HG03139 (cell line): ENCODE measurements around the gene TMED3.

Source experiments
- ATAC-seq: cut with Tn5 transposase; IDR thresholded peaks from one replicate; pipeline ENCODE4 v1.9.1; 2021; ENCODE audit not compliant: unreplicated experiment

The TMED3 gene

GRCh38 chr15:79310985-79311900 is at the start of gene TMED3:
Gene TMED3 (plus strand): TSS chr15:79311112. CDS start chr15:79311250, 138 bp downstream.
- peak; percentile 86 for ATAC-seq

- no peak for ATAC-seq
Observed at GRCh38 chr15:79261836-79262235, 49.1 kb upstream of the TMED3 start.

GRCh38 chr15:79265167-79265566 is 45.7 kb upstream of the TMED3 start:
- ATAC-seq: no peak

GRCh38 chr15:79265987-79266579 is 44.8 kb upstream of the TMED3 start:
- no peak for ATAC-seq

- ATAC-seq: no peak
Observed at GRCh38 chr15:79282371-79283251, 28.3 kb upstream of the TMED3 start, which contains the start of gene ANKRD34C. Gene ANKRD34C (plus strand): TSS chr15:79282722. CDS start chr15:79293285, 10,563 bp downstream.

- ATAC-seq: no peak
Observed at GRCh38 chr15:79283252-79284048, 27.5 kb upstream of the TMED3 start.

GRCh38 chr15:79290642-79291275 is 20.2 kb upstream of the TMED3 start:
- ATAC-seq: no peak

GRCh38 chr15:79292011-79292410 is 18.9 kb upstream of the TMED3 start:
- no peak for ATAC-seq

GRCh38 chr15:79294075-79294474 is 16.8 kb upstream of the TMED3 start:
- no peak for ATAC-seq

GRCh38 chr15:79296583-79296982 is 14.3 kb upstream of the TMED3 start:
- ATAC-seq: no peak

- no peak for ATAC-seq
Observed at GRCh38 chr15:79299126-79299840, 11.6 kb upstream of the TMED3 start.

- ATAC-seq: no peak
Observed at GRCh38 chr15:79299841-79300235, 11.1 kb upstream of the TMED3 start.

GRCh38 chr15:79307251-79307650 is 3.7 kb upstream of the TMED3 start:
- no peak for ATAC-seq

- no peak for ATAC-seq
Observed at GRCh38 chr15:79308874-79309273, 2.0 kb upstream of the TMED3 start.

GRCh38 chr15:79310612-79310984 is 314 bp upstream of the TMED3 start:
- ATAC-seq: peak; percentile 34

- no peak for ATAC-seq
Observed at GRCh38 chr15:79311901-79312553, 1.1 kb downstream of the TMED3 start.

- ATAC-seq: no peak
Observed at GRCh38 chr15:79314186-79314585, 3.3 kb downstream of the TMED3 start.

GRCh38 chr15:79314811-79315210 is 3.9 kb downstream of the TMED3 start:
- ATAC-seq: no peak
